ENCODE measurements around the gene NGF.

Gene NGF

DNA sequence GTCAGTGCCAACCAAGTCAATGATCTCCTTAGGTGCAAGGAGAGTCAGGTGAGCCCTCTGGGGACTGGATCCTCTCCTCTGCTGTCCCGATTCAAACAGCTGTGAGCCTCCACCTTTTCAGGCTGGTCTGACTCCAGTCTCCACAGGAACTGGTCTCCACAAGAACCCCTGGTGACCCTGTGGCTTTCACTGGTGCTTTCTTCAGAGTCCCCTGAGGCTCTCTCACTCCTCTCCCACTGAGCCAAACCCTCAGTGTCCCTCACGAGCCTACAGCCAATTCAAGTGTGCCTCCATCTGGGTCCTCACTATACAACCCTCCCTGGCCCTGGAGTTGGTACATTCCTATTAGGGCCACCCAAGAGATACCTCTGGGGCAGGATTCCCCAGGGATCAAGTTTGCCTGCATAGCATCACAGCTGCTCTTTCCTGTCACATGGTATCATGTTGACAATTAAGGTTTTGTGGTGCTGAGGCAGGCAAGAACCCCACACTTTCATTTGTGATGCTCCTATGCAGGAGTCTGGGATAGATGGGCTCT lies 5.2 kb upstream of the NGF start:
- no peak for TF ChIP-seq SIN3A (IDR thresholded peaks at IDR 0.05; ENCODE audit: borderline replicate concordance, insufficient read depth, low read length)
- TF ChIP-seq FOXP2 (optimal IDR thresholded peaks at IDR 0.05; ENCODE audit: borderline replicate concordance, extremely low read depth, extremely low read length, insufficient read depth) = no peak
- no peak for TF ChIP-seq TAF1 (IDR thresholded peaks at IDR 0.05; ENCODE audit: borderline replicate concordance, insufficient read depth, low read length)
- no peak for TF ChIP-seq POLR2AphosphoS5 (IDR thresholded peaks at IDR 0.05; ENCODE audit: low read depth, low read length)
- TF ChIP-seq, protein P1, sequence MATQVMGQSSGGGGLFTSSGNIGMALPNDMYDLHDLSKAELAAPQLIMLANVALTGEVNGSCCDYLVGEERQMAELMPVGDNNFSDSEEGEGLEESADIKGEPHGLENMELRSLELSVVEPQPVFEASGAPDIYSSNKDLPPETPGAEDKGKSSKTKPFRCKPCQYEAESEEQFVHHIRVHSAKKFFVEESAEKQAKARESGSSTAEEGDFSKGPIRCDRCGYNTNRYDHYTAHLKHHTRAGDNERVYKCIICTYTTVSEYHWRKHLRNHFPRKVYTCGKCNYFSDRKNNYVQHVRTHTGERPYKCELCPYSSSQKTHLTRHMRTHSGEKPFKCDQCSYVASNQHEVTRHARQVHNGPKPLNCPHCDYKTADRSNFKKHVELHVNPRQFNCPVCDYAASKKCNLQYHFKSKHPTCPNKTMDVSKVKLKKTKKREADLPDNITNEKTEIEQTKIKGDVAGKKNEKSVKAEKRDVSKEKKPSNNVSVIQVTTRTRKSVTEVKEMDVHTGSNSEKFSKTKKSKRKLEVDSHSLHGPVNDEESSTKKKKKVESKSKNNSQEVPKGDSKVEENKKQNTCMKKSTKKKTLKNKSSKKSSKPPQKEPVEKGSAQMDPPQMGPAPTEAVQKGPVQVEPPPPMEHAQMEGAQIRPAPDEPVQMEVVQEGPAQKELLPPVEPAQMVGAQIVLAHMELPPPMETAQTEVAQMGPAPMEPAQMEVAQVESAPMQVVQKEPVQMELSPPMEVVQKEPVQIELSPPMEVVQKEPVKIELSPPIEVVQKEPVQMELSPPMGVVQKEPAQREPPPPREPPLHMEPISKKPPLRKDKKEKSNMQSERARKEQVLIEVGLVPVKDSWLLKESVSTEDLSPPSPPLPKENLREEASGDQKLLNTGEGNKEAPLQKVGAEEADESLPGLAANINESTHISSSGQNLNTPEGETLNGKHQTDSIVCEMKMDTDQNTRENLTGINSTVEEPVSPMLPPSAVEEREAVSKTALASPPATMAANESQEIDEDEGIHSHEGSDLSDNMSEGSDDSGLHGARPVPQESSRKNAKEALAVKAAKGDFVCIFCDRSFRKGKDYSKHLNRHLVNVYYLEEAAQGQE (IDR thresholded peaks at IDR 0.05; ENCODE audit: insufficient read depth in 1 of 2, low read depth in 2 of 2, low read length in 2 of 2) = no peak

DNA sequence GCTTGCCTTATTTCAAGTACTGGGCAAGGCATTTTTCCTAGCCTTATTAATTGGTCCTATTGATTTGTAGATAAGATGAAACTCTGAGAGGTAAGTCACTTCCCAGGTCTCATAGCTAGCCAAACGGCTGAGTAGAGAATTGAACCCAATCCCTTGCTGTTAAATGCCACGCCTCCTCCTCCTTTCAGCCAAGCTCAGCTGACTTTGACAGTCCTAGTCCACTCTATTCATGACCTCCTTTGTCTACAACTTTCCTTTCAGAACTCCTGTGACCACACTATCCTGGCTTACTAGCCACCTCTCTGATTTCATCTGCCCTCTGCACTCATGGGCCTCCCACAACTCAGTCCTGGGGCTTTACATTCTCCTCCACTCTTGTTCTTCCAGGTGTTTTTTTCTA lies 3.9 kb upstream of the NGF start:
- TF ChIP-seq, protein P1 (IDR thresholded peaks at IDR 0.05; ENCODE audit: insufficient read depth in 1 of 2, low read depth in 2 of 2, low read length in 2 of 2) = no peak
- TF ChIP-seq FOXP2 (optimal IDR thresholded peaks at IDR 0.05; ENCODE audit: borderline replicate concordance, extremely low read depth, extremely low read length, insufficient read depth) (no peak), TAF1 (IDR thresholded peaks at IDR 0.05; ENCODE audit: borderline replicate concordance, insufficient read depth, low read length) (no peak), POLR2AphosphoS5 (IDR thresholded peaks at IDR 0.05; ENCODE audit: low read depth, low read length) (no peak), SIN3A (IDR thresholded peaks at IDR 0.05; ENCODE audit: borderline replicate concordance, insufficient read depth, low read length) (no peak)

DNA sequence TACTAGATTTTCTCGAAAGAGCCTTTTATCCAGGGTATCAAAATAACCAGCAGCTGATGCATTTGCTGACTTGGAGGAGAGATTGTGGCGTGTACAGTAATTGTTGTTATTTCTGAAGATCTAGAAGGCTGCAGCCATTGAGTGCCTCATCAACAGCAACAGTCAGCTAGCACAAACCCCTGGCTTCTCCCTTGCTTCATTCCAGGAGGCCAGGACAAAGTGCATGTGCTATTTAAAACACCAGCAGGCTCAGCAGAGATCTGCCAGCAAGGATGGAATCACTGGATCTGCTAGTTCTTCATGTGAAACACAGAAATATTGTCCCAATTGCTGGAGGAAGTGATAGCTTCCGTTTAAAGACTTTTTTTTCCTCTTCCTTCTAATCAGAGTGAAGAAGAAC lies 2.8 kb upstream of the NGF start:
- no peak for TF ChIP-seq SIN3A (IDR thresholded peaks at IDR 0.05; ENCODE audit: borderline replicate concordance, insufficient read depth, low read length)
- TF ChIP-seq POLR2AphosphoS5 (IDR thresholded peaks at IDR 0.05; ENCODE audit: low read depth, low read length) = no peak
- TF ChIP-seq FOXP2 (optimal IDR thresholded peaks at IDR 0.05; ENCODE audit: borderline replicate concordance, extremely low read depth, extremely low read length, insufficient read depth) = no peak

DNA sequence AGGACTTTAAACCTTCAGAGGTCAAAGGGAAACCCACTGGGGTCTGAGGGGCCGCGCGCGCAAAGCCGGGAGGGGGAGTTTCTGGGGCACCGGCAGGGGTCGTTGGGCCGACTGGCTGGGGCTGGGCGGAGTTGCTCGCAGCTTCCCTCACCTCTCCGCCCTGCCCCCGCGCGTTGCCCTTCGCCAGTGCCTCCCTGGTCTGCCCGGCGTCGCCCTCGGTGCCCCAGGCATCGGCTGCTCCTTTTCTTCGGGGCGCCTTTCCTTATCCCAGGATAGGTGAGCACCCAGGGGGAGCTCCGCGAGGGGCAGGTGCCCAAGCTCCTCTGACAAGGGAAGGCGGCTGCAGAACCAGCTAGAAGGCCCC lies 390 bp upstream of the NGF start:
- TF ChIP-seq, protein P1 (IDR thresholded peaks at IDR 0.05; ENCODE audit: insufficient read depth in 1 of 2, low read depth in 2 of 2, low read length in 2 of 2) = no peak
- TF ChIP-seq FOXP2 (optimal IDR thresholded peaks at IDR 0.05; ENCODE audit: borderline replicate concordance, extremely low read depth, extremely low read length, insufficient read depth) = no peak
- TF ChIP-seq POLR2AphosphoS5 (IDR thresholded peaks at IDR 0.05; ENCODE audit: low read depth, low read length) = no peak
- no peak for TF ChIP-seq SIN3A (IDR thresholded peaks at IDR 0.05; ENCODE audit: borderline replicate concordance, insufficient read depth, low read length)
- no peak for TF ChIP-seq TAF1 (IDR thresholded peaks at IDR 0.05; ENCODE audit: borderline replicate concordance, insufficient read depth, low read length)

DNA sequence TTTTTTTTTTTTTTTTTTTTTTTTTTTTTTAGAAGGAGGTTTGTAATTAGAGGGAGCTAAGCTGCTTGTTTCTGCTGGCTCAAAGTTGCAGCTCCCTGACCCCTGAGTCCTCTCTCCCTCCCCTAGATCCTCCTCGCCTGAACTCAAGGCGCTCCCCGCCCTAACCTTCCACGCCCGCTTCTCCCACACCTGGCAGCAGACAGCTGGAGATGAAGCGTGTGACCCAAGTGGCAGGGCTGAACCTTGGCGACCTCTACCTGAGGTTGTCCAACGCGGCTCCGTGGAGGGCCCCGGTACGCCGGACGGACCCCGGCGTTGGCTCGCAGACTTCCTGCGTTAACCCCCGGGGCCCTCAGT lies 795 bp downstream of the NGF start:
- no peak for TF ChIP-seq POLR2AphosphoS5 (IDR thresholded peaks at IDR 0.05; ENCODE audit: low read depth, low read length)
- no peak for TF ChIP-seq FOXP2 (optimal IDR thresholded peaks at IDR 0.05; ENCODE audit: borderline replicate concordance, extremely low read depth, extremely low read length, insufficient read depth)
- no peak for TF ChIP-seq TAF1 (IDR thresholded peaks at IDR 0.05; ENCODE audit: borderline replicate concordance, insufficient read depth, low read length)
- no peak for TF ChIP-seq SIN3A (IDR thresholded peaks at IDR 0.05; ENCODE audit: borderline replicate concordance, insufficient read depth, low read length)
- TF ChIP-seq, protein P1 (IDR thresholded peaks at IDR 0.05; ENCODE audit: insufficient read depth in 1 of 2, low read depth in 2 of 2, low read length in 2 of 2) = no peak

Measured in PFSK-1 (cell line).